AG04450 (cell line): ENCODE data around the gene MACROD2. TPM values are rescaled to one million over a fixed set of nuclear protein-coding genes. Genes with fewer than 3 reads are reported as not detected.

Experiments used
- CTCF ChIA-PET: fragments of 300-600, 350-600 bp; formaldehyde crosslinking; extraction: SDS; loops from one replicate; lab custom pipeline; 2022; ENCODE audit warnings: antibody characterized with exemption, inconsistent platforms; lab: Charles Lee
- POLR2A ChIA-PET: fragments of 350-600 bp; formaldehyde crosslinking; extraction: SDS; loops from one replicate; lab custom pipeline; 2021; ENCODE audit warnings: antibody characterized with exemption, inconsistent platforms; lab: Yijun Ruan, JAX
- DNase-seq: peaks from one replicate; pipeline ENCODE4 v3.0.0-alpha.2; 2011; ENCODE audit warnings: low read depth, low spot score
- H3K27ac ChIP-seq: one replicate; pipeline ENCODE4 v1.5.1; 2012; ENCODE audit warnings: low read depth, low read length, control low read depth
- H3K27me3 ChIP-seq: one replicate; pipeline ENCODE4 v1.6.0; 2012; ENCODE audit warnings: low read length; ENCODE audit not compliant: control insufficient read depth, insufficient read depth
- H3K4me3 ChIP-seq: 2 replicates; pipeline ENCODE4 v1.5.1; 2011; ENCODE audit warnings: mild to moderate bottlenecking, low read depth, low read length, control low read depth
- H3K9me3 ChIP-seq: 2 replicates; pipeline ENCODE4 v1.5.1; 2012; ENCODE audit warnings: low read length; ENCODE audit not compliant: control insufficient read depth, insufficient read depth
- polyA plus RNA-seq: library from polyadenylated mRNA; depleted of rRNA; stranded (reverse); fragments of >200 nt; gene quantifications from 2 replicates; pipeline ENCODE4 v1.2.3, GENCODE V29; 2011
- TF ChIP-seq, protein P1 (sequence below): IDR thresholded peaks from 2 replicates; pipeline ENCODE4 v1.5.1; 2011; ENCODE audit warnings: low read depth, low read length, control low read depth, inconsistent platforms

MACROD2 gene
- polyA plus RNA-seq, 1 experiment: 0.02 TPM

DNA sequence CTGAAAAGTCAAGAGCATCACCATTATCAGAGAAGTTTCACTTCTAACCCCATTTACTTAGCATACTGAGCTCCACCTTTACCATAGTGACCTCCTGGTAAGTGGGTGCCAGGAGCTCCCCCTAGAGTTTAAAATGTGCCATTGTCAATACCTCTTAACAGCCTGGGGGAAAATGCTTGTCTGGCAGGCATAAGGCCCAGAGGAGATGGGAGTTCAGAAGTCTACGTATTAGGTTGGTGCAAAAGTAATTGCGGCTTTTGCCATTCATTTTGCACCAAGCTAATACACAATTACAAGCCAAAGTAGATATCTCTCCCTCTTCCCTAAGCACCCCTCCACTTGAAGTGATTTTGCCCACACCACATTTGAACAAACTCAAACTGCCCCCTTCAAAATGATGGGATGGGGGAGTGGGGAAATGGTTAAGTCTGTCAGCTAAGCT, 1658.9 kb downstream of the MACROD2 start:
- TF ChIP-seq, protein P1, sequence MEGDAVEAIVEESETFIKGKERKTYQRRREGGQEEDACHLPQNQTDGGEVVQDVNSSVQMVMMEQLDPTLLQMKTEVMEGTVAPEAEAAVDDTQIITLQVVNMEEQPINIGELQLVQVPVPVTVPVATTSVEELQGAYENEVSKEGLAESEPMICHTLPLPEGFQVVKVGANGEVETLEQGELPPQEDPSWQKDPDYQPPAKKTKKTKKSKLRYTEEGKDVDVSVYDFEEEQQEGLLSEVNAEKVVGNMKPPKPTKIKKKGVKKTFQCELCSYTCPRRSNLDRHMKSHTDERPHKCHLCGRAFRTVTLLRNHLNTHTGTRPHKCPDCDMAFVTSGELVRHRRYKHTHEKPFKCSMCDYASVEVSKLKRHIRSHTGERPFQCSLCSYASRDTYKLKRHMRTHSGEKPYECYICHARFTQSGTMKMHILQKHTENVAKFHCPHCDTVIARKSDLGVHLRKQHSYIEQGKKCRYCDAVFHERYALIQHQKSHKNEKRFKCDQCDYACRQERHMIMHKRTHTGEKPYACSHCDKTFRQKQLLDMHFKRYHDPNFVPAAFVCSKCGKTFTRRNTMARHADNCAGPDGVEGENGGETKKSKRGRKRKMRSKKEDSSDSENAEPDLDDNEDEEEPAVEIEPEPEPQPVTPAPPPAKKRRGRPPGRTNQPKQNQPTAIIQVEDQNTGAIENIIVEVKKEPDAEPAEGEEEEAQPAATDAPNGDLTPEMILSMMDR: peak; percentile 62
- POLR2A ChIA-PET: no interaction called here
- CTCF ChIA-PET: interaction anchor here (0.7 to 4.9 kb wide), 13 partner anchors 8 to 829 kb away, joined by 3 to 32 read pairs (median 4); no protein-coding TSS in a partner anchor
- no peak for DNase-seq
- Histone ChIP-seq H3K27ac (no peak overlapping the region), H3K9me3 (no peaks in the 10 kb centered on the region), H3K27me3 (no peaks in the 10 kb centered on the region), H3K4me3 (no peak overlapping the region)

DNA sequence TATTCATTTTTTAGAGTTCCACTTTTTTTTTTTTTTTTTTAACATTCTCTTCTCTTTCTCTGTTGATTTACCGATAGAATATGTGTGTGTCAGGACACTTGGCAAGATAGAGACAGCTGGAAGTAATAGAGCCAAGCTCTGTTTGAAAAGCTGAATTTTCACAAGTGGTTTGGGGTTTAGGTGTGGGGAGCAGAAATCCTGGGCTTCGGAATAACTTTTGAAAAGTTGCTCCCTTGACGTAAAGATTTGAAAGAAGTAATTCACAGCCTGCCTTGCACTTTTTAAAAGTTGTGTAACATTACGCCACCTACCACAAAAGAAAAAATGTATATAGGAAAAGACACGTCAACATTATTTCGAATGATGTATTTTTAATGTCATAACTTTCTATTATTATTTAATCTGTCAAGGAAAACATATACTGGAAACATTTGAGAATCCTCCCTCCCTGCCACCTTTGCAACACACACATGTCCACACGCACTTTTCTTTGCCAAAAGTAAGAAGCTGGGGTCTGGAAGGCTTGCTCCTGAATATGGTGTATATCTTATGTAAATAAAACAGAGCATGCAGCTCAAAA, 1660.1 kb downstream of the MACROD2 start:
- POLR2A ChIA-PET: no interaction called here
- Histone ChIP-seq H3K27ac (no peak overlapping the region), H3K9me3 (no peaks in the 10 kb centered on the region), H3K27me3 (no peaks in the 10 kb centered on the region), H3K4me3 (no peak overlapping the region)
- DNase-seq: no peak
- TF ChIP-seq, protein P1: no peak
- CTCF ChIA-PET: interaction anchor here (0.7 to 4.9 kb wide), 5 partner anchors 10 to 820 kb away, joined by 3 to 32 read pairs (median 4); no protein-coding TSS in a partner anchor

DNA sequence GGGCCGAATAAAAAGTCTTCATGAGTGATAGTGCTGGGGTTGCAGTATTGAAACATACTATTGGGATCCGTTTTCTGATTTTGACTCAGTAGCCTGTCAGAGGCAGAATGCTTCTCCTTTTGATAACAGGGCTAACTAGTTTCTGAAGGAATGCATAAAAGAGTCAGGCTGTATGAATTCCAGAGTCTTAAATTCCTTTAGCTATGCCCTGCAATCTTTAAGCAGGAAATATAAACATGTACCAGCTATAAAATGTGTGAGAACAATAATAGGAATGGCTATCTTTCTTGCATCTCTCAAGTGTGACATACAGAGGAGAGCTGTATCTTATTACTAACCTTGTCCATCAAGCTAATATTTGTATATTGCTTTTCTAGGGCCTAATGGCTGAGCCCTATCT, 1660.8 kb downstream of the MACROD2 start:
- no peaks in the 10 kb centered on the region for H3K9me3 ChIP-seq
- TF ChIP-seq, protein P1: no peak
- POLR2A ChIA-PET: no interaction called here
- DNase-seq: no peak
- no peak overlapping the region for H3K4me3 ChIP-seq
- CTCF ChIA-PET: interaction anchor here (0.7 to 4.9 kb wide), 4 partner anchors 11 to 820 kb away, joined by 3 to 32 read pairs (median 4); no protein-coding TSS in a partner anchor
- no peak overlapping the region for H3K27ac ChIP-seq
- no peaks in the 10 kb centered on the region for H3K27me3 ChIP-seq

DNA sequence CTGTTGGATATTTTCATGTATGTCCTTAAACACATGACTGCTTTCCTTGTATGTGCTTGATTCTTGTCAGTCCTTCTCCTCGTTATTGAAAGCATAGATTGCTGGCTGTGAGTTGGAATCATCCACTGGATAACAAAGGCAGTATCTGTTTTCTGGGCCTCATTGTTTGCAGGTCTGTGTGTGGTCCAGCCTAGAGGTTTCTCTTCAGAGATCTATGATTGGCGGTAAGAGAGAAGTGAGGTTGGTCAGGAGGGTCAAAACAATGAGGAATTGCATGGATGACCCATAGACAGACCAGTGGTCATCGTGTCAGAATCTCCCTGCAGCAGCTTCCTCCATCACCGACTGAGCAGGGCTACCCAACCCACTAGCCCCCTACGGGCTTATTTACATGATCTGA, 1663.0 kb downstream of the MACROD2 start:
- no peaks in the 10 kb centered on the region for H3K9me3 ChIP-seq
- ChIA-PET POLR2A (no interaction called here), CTCF (interaction anchor here (0.7 kb wide), 1 partner anchor 1888 kb away, joined by 3 read pairs; no protein-coding TSS in a partner anchor)
- no peak overlapping the region for H3K27ac ChIP-seq
- H3K4me3 ChIP-seq: no peak overlapping the region
- H3K27me3 ChIP-seq: no peaks in the 10 kb centered on the region
- TF ChIP-seq, protein P1: no peak
- DNase-seq: no peak

DNA sequence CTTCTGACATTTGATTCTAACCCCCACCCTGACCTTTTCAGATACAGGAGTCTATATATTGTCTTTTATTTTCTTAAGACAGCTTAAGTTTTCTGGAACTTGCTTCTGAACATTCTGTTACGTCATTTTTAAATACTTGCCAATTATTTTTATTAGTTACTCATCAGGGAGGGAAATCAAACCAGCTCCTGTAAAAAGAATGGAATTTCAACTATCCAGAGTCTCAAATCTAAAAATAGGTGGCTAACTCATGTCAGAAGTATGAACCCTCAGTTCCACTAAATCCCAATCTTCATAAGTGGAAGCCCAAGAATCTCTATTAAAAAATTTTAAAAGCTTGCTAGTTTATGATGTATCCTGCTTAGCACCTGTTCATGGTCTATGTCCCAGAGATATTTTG, 1677.9 kb downstream of the MACROD2 start:
- no peaks in the 10 kb centered on the region for H3K27me3 ChIP-seq
- TF ChIP-seq, protein P1: no peak
- ChIA-PET POLR2A (no interaction called here), CTCF (interaction anchor here (1.1 to 2.2 kb wide), 2 partner anchors 17 to 19 kb away, joined by 5 read pairs; no protein-coding TSS in a partner anchor)
- H3K9me3 ChIP-seq: no peaks in the 10 kb centered on the region
- peak; percentile 47 for DNase-seq
- H3K4me3 ChIP-seq: no peak overlapping the region
- no peak overlapping the region for H3K27ac ChIP-seq
